Activated B cell treated with CpG ODN at 0.5 μM for 24 hours (primary cell): ENCODE data around the gene SLCO4A1. TPM values are rescaled to one million over a fixed set of nuclear protein-coding genes. Genes with fewer than 3 reads are reported as not detected.

Experiments
- ATAC-seq: fragments of 200-7000 bp; cut with Tn5 transposase; one replicate; pipeline ENCODE4 v1.10.0; 2021; ENCODE audit warnings: low read depth, mild to moderate bottlenecking, moderate library complexity
- CTCF ChIA-PET: fragments of 350-600 bp; sonication (Branson Sonifier 250); formaldehyde crosslinking; loops from one replicate; lab custom pipeline; 2021; ENCODE audit warnings: antibody characterized with exemption; lab: Charles Lee
- POLR2A ChIA-PET: fragments of 350-600 bp; sonication (Branson Sonifier 250); formaldehyde crosslinking; loops from one replicate; lab custom pipeline; 2021; ENCODE audit warnings: antibody characterized with exemption; lab: Charles Lee
- DNase-seq: peaks from one replicate; pipeline ENCODE4 v3.0.0; 2022
- H3K27ac Mint-ChIP-seq: one replicate; pipeline ENCODE4 v1.8.0; 2020; ENCODE audit warnings: mixed read lengths
- H3K27me3 Mint-ChIP-seq: one replicate; pipeline ENCODE4 v1.8.0; 2021; ENCODE audit warnings: mixed read lengths
- H3K36me3 Mint-ChIP-seq: one replicate; pipeline ENCODE4 v1.8.0; 2021; ENCODE audit warnings: low read depth, mixed read lengths
- H3K4me1 Mint-ChIP-seq: one replicate; pipeline ENCODE4 v1.8.0; 2021; ENCODE audit warnings: mixed read lengths
- H3K4me3 Mint-ChIP-seq: one replicate; pipeline ENCODE4 v1.8.0; 2020; ENCODE audit warnings: mild to moderate bottlenecking, mixed read lengths
- H3K9me3 Mint-ChIP-seq: one replicate; pipeline ENCODE4 v1.8.0; 2020; ENCODE audit warnings: mixed read lengths
- CTCF ChIP-seq: fragments of 200-600 bp; IDR thresholded peaks from one replicate; pipeline ENCODE4 v1.8.0; 2022; ENCODE audit warnings: antibody characterized with exemption, mild to moderate bottlenecking
- intact Hi-C: fragments of 100-400 bp; cut with micrococcal nuclease; formaldehyde crosslinking; loops from one replicate; pipeline ENCODE4 v1.15.1; 2024
- total RNA-seq: library from RNA; stranded (reverse); gene quantifications from 2 replicates; pipeline ENCODE4 v1.2.3, GENCODE V29; 2022

Gene SLCO4A1
- total RNA-seq, 1 donor from 2014 or later: 38.9 TPM

DNA sequence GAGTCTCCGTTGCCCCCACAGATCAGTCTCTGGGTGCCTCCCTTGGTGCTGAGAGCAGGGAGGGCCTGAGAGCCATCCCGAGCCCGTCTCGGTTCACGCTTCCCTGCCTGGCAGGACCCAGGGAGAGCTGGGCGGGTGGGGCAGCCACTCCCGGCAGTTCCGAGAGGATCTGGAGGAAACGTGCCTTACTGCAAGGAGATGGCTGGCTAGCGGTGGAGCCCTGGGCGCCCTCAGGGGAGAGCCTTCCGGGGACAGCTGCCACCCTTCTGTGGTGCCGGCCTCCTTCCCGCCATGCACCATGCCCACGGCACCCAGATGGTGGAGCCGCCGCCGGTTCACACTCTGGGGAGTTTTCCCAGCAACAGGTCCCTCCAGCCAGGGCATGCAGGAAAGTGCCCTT is 45.8 kb upstream of the SLCO4A1 start:
- no peaks in the 10 kb centered on the region for H3K9me3 Mint-ChIP-seq
- intact Hi-C loops: no loop called here
- no peak for TF ChIP-seq CTCF
- ATAC-seq (no peak), DNase-seq (no peak)
- CTCF ChIA-PET: no interaction called here
- H3K27ac Mint-ChIP-seq: no peak overlapping the region
- H3K27me3 Mint-ChIP-seq: peaks cover 21% of the 10 kb centered on the region
- H3K36me3 Mint-ChIP-seq: no peaks in the 10 kb centered on the region
- H3K4me1 Mint-ChIP-seq: peaks cover 37% of the 10 kb centered on the region
- POLR2A ChIA-PET: no interaction called here
- H3K4me3 Mint-ChIP-seq: no peak overlapping the region

DNA sequence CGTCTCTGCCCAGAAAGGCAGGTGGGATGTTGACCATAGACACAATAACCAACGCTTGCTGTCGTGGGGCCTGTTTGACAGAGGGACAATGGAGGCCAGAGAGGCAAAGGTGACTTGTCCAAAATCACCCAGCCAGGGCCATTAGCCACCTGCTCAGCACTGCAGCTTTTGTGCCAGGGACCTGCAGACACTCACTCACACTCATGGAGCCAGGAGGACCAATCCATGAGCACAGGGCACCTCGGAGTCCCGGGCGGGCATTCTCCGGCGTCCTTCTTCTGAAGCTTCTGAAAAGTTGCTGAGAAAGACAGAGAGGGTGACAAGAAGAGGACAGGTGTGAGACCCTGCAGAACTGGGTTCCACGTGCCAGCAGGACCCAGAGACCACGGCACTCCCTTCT is 45.4 kb upstream of the SLCO4A1 start:
- ChIA-PET POLR2A (no interaction called here), CTCF (no interaction called here)
- H3K27ac Mint-ChIP-seq: no peak overlapping the region
- no peak for TF ChIP-seq CTCF
- no peaks in the 10 kb centered on the region for H3K36me3 Mint-ChIP-seq
- intact Hi-C loops: no loop called here
- peaks cover 21% of the 10 kb centered on the region for H3K27me3 Mint-ChIP-seq
- no peak for DNase-seq
- ATAC-seq: no peak
- H3K4me3 Mint-ChIP-seq: no peak overlapping the region
- H3K9me3 Mint-ChIP-seq: no peaks in the 10 kb centered on the region
- H3K4me1 Mint-ChIP-seq: peaks cover 42% of the 10 kb centered on the region

GRCh38 chr20:62597416-62598115 is 44.7 kb upstream of the SLCO4A1 start:
- H3K27me3 Mint-ChIP-seq: peaks cover 21% of the 10 kb centered on the region
- ATAC-seq: no peak
- no peak for DNase-seq
- no peak for TF ChIP-seq CTCF
- no peaks in the 10 kb centered on the region for H3K36me3 Mint-ChIP-seq
- H3K4me1 Mint-ChIP-seq: peaks cover 48% of the 10 kb centered on the region
- ChIA-PET CTCF (no interaction called here), POLR2A (no interaction called here)
- H3K27ac Mint-ChIP-seq: no peak overlapping the region
- intact Hi-C loops: no loop called here
- H3K4me3 Mint-ChIP-seq: no peak overlapping the region
- no peaks in the 10 kb centered on the region for H3K9me3 Mint-ChIP-seq

GRCh38 chr20:62598761-62599194 is 43.5 kb upstream of the SLCO4A1 start:
- DNase-seq (no peak), ATAC-seq (peak; percentile 20)
- peaks cover 21% of the 10 kb centered on the region for H3K27me3 Mint-ChIP-seq
- H3K27ac Mint-ChIP-seq: no peak overlapping the region
- ChIA-PET POLR2A (interaction anchor here (0.7 kb wide), 1 partner anchor 177 kb away, joined by 3 read pairs; no protein-coding TSS in a partner anchor), CTCF (interaction anchor here (0.9 kb wide), 1 partner anchor 18 kb away, joined by 3 read pairs; no protein-coding TSS in a partner anchor)
- H3K9me3 Mint-ChIP-seq: no peaks in the 10 kb centered on the region
- TF ChIP-seq CTCF: no peak
- intact Hi-C loops: no loop called here
- no peaks in the 10 kb centered on the region for H3K36me3 Mint-ChIP-seq
- no peak overlapping the region for H3K4me3 Mint-ChIP-seq
- H3K4me1 Mint-ChIP-seq: peaks cover 60% of the 10 kb centered on the region

DNA sequence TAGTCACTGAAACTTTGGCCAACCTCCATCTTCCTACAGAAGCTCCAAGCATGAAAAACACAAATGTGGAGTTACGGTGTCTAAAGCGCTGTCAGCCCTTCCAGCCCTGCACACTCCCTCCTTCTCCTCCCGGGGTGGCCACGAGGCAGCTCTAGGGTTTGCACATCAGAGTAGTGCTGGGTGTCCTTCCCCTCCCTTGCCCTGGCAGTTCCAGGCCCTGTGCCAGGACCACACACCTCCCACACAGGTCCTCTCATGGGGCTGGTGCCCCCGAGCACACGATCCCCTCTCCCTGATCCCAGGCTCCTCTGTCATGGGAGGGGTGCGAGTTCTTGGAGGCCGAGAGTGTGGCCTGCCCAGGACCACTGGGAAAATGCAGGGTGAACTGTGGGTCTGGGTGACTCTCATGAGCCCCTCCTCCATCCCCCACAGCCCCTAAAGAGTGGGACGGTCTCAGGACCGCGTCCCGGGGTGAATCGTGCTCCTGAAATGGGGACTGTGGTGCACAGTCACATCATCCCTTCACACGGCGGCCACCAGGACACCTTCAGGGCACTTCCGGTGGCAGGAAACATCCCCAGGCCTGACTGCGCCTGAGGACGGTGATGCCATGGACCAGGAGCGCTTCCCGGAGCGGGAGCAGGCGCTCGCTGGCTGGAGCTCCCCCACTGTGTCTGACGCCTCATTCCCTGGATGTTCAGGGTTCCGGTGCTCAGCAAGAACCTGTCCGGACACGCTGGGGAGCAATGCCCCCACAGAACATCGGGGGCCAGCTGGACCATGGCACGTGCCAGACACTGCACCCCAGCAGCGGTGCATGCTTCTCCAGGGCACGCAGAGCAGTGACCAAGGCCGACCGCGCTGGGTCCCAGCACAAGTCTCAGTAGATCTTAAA is 42.8 kb upstream of the SLCO4A1 start:
- intact Hi-C loops: loop anchor here (5.0 kb wide), 2 partner anchors 37 to 97 kb away; no protein-coding TSS in a partner anchor
- CTCF ChIA-PET: interaction anchor here (0.9 kb wide), 1 partner anchor 17 kb away, joined by 3 read pairs; no protein-coding TSS in a partner anchor
- no peak overlapping the region for H3K4me3 Mint-ChIP-seq
- no peaks in the 10 kb centered on the region for H3K9me3 Mint-ChIP-seq
- no peak for TF ChIP-seq CTCF
- POLR2A ChIA-PET: no interaction called here
- H3K4me1 Mint-ChIP-seq: peaks cover 65% of the 10 kb centered on the region
- H3K36me3 Mint-ChIP-seq: no peaks in the 10 kb centered on the region
- H3K27ac Mint-ChIP-seq: no peak overlapping the region
- ATAC-seq (no peak), DNase-seq (no peak)
- H3K27me3 Mint-ChIP-seq: peaks cover 18% of the 10 kb centered on the region
